ENCODE data around the gene IL22.
A peak's percentile ranks its signal among the peaks of the same experiment; 100 is the strongest.
"Not testable (repeated sequence)": the region's sequence is repeated elsewhere in the genome, so short reads cannot be mapped to it uniquely, and the experiment has no call there.

The IL22 gene

GRCh38 chr12:68210875-68211274 lies 42.5 kb downstream of the IL22 start:
- Mint-ChIP-seq H3K9me3 (peaks cover 39% of the 10 kb centered on the region), H3K27me3 (ENCODE audit: low read depth, poor library complexity) (no peaks in the 10 kb centered on the region), H3K27ac (no peak overlapping the region), H3K4me3 (no peak overlapping the region), H3K4me1 (peaks cover 15% of the 10 kb centered on the region), H3K36me3 (ENCODE audit: low read depth) (peaks cover 8% of the 10 kb centered on the region)
- DNase-seq, result no peak
- TF ChIP-seq CTCF (IDR thresholded peaks at IDR 0.05), result no peak

GRCh38 chr12:68209048-68209728 lies 44.2 kb downstream of the IL22 start:
- not testable (repeated sequence) for H3K27me3 Mint-ChIP-seq (ENCODE audit: low read depth, poor library complexity); H3K36me3 Mint-ChIP-seq (ENCODE audit: low read depth); H3K4me3 Mint-ChIP-seq; DNase-seq
- Mint-ChIP-seq H3K9me3 (peaks cover 39% of the 10 kb centered on the region), H3K27ac (peak overlapping the region; percentile 72), H3K4me1 (peaks cover 15% of the 10 kb centered on the region)

GRCh38 chr12:68207276-68207675 lies 46.1 kb downstream of the IL22 start:
- Mint-ChIP-seq H3K4me3 (no peak overlapping the region), H3K36me3 (ENCODE audit: low read depth) (peaks cover 8% of the 10 kb centered on the region), H3K9me3 (peaks cover 27% of the 10 kb centered on the region), H3K4me1 (peaks cover 20% of the 10 kb centered on the region), H3K27ac (peak overlapping the region; percentile 55), H3K27me3 (ENCODE audit: low read depth, poor library complexity) (no peaks in the 10 kb centered on the region)
- no peak for DNase-seq
- TF ChIP-seq CTCF (IDR thresholded peaks at IDR 0.05), result no peak

GRCh38 chr12:68206446-68206845 lies 47.0 kb downstream of the IL22 start:
- no peak overlapping the region for H3K27ac Mint-ChIP-seq
- H3K9me3 Mint-ChIP-seq, result peaks cover 19% of the 10 kb centered on the region
- H3K4me3 Mint-ChIP-seq, result no peak overlapping the region
- DNase-seq, result no peak
- no peaks in the 10 kb centered on the region for H3K36me3 Mint-ChIP-seq (ENCODE audit: low read depth)
- no peaks in the 10 kb centered on the region for H3K27me3 Mint-ChIP-seq (ENCODE audit: low read depth, poor library complexity)
- H3K4me1 Mint-ChIP-seq, result peaks cover 20% of the 10 kb centered on the region
- TF ChIP-seq CTCF (IDR thresholded peaks at IDR 0.05), result no peak

- Mint-ChIP-seq H3K27me3 (ENCODE audit: low read depth, poor library complexity) (no peaks in the 10 kb centered on the region), H3K36me3 (ENCODE audit: low read depth) (no peaks in the 10 kb centered on the region)
- TF ChIP-seq CTCF (IDR thresholded peaks at IDR 0.05), result no peak
These were observed 49.9 kb downstream of the IL22 start for GRCh38 chr12:68203460-68203875.

GRCh38 chr12:68200854-68201253 lies 52.5 kb downstream of the IL22 start:
- no peaks in the 10 kb centered on the region for H3K9me3 Mint-ChIP-seq
- H3K27me3 Mint-ChIP-seq (ENCODE audit: low read depth, poor library complexity), result no peaks in the 10 kb centered on the region
- H3K4me1 Mint-ChIP-seq, result peaks cover 16% of the 10 kb centered on the region
- TF ChIP-seq CTCF (IDR thresholded peaks at IDR 0.05), result no peak
- H3K4me3 Mint-ChIP-seq, result no peak overlapping the region
- no peak for DNase-seq
- H3K27ac Mint-ChIP-seq, result no peak overlapping the region
- no peaks in the 10 kb centered on the region for H3K36me3 Mint-ChIP-seq (ENCODE audit: low read depth)

More at GRCh38 chr12:68203460-68203875, 49.9 kb downstream of the IL22 start:
- Mint-ChIP-seq H3K27ac (no peak overlapping the region), H3K4me1 (peaks cover 19% of the 10 kb centered on the region), H3K4me3 (no peak overlapping the region), H3K9me3 (peaks cover 5% of the 10 kb centered on the region)
- no peak for DNase-seq

Data from nephron progenitor cell (in vitro differentiated cells).